Measurements from ENCODE around the gene DMTF1.
A peak's percentile ranks its signal among the peaks of the same experiment; 100 is the strongest.
"Not testable (repeated sequence)": the region's sequence is repeated elsewhere in the genome, so short reads cannot be mapped to it uniquely, and the experiment has no call there.

The DMTF1 gene, protein sequence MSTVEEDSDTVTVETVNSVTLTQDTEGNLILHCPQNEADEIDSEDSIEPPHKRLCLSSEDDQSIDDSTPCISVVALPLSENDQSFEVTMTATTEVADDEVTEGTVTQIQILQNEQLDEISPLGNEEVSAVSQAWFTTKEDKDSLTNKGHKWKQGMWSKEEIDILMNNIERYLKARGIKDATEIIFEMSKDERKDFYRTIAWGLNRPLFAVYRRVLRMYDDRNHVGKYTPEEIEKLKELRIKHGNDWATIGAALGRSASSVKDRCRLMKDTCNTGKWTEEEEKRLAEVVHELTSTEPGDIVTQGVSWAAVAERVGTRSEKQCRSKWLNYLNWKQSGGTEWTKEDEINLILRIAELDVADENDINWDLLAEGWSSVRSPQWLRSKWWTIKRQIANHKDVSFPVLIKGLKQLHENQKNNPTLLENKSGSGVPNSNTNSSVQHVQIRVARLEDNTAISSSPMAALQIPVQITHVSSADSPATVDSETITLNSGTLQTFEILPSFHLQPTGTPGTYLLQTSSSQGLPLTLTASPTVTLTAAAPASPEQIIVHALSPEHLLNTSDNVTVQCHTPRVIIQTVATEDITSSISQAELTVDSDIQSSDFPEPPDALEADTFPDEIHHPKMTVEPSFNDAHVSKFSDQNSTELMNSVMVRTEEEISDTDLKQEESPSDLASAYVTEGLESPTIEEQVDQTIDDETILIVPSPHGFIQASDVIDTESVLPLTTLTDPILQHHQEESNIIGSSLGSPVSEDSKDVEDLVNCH

DNA sequence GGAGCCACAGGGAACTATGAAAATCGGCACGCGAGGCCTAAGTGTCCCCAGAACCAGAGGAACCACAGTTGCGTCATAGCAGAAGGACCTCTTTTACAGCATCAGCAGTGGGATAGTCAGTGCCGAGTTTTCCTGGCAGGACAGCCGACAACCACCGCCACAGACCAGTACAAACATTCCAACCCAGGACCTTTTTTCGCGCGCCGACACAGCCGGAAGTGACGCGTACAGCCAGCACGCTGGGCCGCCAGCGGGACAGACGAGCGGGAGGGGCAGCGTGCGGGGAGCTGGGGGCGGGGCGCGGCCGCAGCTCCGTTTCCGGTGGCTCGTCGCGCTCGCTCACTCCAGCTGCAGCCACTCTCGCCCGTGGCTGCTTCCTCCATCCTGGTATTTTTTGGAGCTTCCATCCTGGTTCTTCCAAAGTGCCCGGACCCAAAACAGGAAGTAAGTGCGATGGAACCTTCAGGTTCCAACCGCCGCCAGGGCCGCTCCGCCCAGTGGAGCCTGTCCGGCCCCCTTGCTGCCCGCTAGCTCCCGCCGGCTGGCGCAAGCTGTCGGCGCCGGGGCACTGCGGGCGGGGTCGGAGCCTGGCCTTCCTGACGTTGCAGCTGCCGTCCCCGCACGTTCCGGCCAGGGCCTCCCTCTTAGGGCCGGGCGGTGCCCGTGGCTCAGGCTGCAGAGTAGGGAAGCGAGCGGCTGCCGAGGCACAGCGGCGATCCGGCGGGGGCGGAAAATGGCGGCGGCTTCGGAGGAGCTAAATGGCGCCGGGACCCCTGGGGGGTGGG is at the start of gene DMTF1:
DMTF1 (plus strand) TSS at position 342 of the 785 bp plus-strand sequence. CDS start 12,489 bp downstream, outside the sequence.
- DNase-seq (ENCODE audit: low spot score) = peak; percentile 97

DNA sequence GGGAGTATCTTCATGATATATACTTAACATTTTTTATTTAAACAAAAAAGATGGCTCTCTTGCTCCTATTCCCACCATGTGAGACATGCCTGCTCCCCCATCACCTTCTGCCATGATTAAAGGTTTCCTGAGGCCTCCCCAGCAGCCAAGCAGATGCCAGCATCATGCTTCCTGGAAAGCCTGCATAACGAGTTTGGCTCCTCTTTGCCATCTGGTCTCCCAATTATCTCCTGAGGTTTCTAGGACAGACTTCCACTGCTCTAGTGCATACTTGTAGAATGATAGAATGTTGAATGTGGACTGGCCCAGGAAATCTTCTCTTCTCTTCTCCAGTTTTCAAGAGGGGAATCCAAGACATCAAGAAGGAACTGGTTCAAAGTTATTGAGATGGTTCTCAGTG is 46.9 kb upstream of the DMTF1 start:
- no peak for DNase-seq (ENCODE audit: low spot score)

DNA sequence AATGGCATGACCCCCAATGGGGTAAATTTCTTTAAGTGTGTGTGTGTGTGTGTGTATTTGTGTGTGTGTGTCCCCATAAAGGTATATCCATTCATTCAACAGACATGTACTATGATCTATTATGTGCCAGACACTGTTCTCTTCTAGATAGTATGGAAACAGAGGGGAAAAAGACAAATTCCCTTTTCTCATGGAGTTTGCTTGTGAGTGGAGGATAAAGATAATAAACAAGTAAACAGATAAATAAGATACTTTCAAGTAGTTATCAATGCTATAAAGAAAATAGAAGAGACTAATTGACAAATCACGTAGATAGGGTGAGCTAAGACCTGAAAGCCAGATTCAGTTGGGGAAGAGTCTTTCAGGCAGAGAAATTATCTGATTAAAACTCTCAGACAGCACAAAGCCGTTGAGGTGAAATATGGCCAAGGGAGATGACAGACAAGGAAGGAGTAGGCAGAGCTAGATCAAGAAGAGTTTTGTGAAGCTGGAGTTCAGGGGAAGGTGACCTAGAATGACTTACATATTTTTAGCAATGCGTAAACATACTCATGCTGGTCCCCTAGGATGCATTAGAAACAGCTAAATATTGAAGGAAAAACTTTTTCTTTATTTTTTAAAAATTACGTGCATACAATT is 45.2 kb upstream of the DMTF1 start:
- peak; percentile 16 for DNase-seq (ENCODE audit: low spot score)

DNA sequence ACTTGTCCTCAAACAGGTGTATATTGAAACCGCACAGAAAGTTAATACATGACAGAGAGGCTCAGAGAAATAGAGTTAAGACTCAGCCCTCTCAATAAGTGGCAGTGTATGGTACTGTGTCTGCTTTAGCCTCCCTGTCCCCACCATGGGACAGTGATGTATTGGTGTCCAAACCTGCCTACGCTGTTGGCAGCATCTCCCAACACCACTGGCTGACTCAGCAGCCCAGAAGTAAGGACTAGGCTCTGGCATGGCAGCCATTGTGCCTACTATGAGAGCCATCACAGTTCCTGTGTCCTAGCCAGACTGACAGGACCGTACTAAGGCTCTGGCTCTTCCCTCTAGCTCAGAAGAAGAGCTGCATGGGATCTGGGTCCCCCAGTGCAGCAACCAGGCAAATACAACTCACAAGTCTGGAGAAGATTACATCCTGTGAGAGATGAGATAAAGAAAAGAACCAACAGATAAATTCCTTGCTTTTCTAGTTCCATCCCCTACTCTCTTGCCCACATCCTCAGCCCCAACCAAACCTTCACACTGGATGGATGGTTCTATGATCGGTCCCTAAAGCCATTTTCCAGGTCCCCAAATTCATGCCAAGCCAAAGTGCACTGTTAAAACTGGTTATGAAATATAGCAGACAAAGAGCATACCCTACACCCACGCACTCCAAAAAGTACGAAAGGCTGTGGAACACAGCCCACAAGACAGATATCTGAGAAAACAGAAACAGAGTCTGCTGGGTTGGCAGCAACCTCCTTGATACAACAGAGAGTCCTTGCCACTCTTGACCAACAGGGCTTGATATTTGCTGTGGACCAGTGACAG is 44.1 kb upstream of the DMTF1 start:
- DNase-seq (ENCODE audit: low spot score) = no peak

DNA sequence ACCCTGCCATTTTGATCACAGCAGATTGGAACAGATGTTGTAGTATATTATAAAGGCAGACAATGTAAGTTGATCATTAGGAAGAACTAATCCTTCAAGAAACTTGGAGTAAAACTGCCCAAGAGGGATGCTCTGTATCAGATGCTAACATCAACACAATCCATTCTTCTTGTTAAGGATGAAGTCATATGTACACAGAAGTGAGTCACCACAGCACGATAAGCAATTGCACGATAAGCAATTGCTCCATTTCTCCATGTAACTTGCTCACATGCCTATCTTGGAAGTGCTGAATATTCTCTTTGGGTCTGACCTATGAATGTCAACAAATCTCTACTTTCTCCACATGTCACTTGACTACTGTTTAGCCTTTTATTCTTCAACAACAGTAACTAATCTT is 41.5 kb upstream of the DMTF1 start:
- no peak for DNase-seq (ENCODE audit: low spot score)

DNA sequence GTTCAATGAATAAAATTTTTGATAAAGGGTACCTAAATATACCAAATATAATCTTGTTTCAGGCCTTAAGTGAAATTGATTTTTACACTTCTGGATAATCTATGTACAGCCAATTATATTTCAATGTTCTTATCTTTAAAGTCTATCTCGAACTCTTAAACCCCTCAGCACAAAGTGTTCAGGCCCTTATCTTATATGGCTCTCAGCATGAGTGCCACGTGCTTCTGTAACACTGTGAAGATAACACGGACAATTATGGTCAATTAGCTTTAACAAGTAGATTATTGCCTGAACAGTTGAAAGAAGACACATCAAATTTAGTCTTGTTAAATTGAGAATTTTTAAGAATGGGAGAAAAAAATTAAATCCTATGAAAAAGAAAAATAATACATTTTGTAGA is 40.4 kb upstream of the DMTF1 start:
- DNase-seq (ENCODE audit: low spot score) = no peak

DNA sequence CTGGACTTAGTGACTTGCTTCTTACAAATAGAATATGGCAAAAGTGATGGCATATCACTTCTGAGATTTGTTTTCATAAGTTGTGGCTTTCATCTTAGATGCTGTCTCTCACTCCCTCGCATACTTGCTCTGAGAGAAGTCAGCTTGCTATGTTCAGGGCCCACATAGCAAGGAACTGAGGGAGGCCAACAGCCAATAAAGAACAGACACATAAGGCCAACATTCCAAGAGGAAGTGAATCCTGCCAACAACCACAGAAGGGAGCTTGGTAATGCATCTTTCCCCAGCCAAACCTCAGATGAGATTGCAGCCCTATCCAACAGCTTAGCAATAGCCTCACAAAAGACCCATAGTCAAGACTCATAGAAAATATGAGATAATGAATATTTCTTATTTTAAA is 39.2 kb upstream of the DMTF1 start:
- no peak for DNase-seq (ENCODE audit: low spot score)

DNA sequence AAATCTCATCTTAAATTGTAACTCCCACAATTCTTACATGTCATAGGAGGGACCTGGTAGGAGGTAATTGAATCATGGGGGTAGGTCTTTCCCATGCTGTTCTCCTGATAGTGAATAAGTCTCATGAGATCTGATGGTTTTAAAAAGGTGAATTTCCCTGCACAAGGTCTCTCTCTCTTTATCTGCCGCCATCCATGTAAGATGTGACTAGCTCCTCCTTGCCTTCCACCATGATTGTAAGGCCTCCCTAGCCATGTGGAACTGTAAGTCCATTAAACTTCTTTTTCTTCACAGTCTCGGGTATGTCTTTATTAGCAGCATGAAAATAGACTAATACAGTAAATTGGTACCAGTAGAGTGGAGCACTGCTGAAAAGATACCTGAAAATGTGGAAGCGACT is 38.3 kb upstream of the DMTF1 start:
- DNase-seq (ENCODE audit: low spot score) = not testable (repeated sequence)

DNA sequence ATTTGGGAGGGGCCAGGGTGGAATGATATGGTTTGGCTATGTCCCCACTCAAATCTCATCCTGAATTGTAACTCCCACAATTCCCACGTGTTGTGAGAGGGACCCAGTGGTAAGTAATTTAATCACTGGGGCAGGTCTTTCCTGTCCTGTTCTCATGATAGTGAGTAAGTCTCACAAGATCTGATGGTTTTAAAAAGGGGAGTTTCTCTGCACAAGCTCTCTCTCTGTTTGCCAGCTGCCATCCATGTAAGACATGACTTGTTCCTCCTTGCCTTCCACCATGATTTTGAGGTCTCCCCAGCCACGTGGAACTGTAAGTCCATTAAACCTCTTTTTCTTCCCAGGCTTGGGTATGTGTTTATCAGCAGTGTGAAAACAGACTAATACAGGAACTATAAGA is 36.5 kb upstream of the DMTF1 start:
- not testable (repeated sequence) for DNase-seq (ENCODE audit: low spot score)

DNA sequence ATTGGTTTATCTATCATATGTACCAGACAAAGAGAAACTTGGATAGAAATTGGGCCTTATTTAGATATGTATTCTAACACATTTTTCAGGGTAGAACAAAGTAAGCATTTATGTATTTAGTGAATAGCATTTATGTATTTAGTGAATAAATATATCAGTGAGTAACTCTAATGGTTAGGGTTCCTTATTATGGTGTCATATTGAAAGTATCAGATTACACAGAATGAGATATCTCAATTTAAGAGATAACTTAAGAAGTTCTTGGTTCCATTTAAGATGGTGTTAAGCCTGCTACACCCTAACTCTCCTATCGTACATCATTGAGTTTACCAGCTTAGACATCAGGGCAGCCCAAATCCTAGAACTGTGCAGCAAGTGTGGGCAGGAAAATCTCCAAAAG is 35.9 kb upstream of the DMTF1 start:
- no peak for DNase-seq (ENCODE audit: low spot score)

DNA sequence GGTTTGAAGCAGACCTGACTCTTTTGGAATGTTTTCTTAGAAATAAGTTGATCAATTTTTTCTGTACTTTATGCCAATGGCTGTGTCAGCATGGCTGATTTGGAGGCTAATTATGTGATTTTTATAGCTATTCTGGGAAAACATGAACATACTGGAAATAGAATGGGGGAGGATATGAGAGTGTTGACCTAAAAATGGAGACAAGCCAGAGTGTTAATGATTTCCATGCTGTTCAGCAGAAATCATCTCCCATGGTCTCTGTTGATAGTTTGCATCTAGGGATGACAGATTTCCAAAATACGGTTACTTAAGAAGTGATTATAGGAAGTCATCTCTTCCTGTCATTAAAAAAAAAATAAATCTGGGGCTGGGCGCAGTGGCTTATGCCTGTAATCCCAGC is 32.7 kb upstream of the DMTF1 start:
- DNase-seq (ENCODE audit: low spot score) = peak; percentile 12

DNA sequence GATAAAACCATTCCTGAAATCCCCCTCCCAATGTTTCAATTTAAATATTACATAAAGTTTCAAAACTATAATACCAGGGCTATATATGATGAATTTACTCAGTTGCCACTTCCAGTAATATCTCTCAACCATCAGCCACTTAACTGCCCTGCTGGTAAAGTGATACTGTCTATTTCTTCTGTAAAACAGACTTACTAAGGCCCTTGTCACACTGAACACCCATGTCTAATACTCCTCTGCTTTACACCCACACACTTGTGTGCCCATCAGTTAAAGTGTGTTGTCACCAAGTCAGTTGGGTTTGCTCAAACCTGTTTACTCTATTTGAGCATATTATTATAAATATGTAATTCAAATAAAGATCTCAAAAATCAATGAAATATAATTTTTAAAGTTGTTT is 29.1 kb upstream of the DMTF1 start:
- DNase-seq (ENCODE audit: low spot score) = no peak

DNA sequence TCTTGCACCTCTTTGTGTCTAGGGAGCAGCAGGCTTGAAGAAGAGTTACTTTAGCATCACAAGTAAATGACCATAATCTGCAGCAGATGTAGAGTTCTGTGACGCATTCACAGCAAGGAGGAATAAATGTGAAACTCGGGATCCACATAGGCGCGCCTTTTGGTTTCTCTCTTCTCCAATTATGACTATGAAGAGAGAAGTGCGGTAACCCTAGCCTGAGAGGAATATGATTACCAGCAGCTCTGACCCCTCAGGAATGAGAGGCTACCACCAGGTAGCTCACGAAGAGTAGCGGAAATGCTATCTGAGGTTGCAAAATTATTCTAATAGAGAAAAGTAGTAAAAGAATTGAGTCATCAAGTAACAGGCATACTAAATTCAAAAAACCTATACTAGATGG is 25.2 kb upstream of the DMTF1 start:
- DNase-seq (ENCODE audit: low spot score) = no peak

DNA sequence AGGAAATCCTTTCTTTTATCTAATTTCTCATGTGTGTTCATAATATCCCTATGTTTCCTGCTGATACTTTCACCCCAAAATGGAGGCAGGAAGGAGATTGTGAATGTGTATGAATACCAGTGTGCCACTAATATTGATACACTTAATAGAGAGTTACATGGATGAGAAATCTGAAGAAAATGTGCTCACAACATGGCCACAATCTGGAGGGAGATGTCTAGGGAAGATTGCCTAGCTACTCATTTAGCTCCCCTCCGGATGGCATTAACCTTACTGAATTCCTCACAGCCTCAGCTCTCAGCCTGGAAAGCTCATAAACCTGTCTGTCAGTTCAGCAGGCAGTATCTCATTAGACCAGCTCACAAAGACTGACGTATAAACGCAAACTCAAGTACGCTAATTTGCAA is 23.4 kb upstream of the DMTF1 start:
- DNase-seq (ENCODE audit: low spot score) = peak; percentile 18

DNA sequence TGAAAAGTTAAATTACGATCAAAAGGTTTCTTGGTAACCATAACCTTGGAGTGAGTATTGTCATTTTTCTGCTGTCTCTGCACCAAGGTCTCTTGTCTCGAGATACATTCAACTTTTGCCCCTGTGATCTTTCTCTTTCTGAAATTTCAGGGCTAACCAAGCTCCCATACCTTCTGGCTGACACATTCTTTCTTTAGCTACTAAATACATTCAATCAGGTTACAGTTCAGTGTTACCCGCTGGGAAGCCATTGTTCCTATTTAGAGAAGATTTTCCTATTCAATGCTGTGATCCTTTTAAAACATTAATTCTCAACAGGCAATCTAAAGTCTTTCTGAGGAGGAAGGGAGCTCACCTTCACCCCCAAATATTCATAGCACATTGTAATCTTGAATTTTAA is 22.9 kb upstream of the DMTF1 start:
- no peak for DNase-seq (ENCODE audit: low spot score)

DNA sequence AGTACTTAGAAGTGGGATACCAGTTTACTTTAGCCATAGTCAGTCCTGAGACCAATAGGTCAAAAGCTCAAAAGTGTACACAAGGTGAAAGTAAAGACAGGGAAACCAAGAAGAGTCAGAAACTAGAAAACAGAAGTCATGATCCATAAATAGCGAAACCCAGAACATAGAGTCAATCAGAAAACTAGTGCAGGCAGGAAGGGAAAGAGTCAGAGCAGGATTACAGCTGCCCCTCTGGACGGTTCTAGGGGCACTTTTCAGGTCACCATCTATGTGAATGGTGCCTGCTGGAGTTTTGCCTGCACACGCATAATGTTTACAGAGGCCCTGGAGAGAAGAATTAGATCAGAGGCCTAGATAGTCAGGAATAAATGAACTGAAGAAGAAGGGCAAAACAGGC is 22.4 kb upstream of the DMTF1 start:
- no peak for DNase-seq (ENCODE audit: low spot score)

DNA sequence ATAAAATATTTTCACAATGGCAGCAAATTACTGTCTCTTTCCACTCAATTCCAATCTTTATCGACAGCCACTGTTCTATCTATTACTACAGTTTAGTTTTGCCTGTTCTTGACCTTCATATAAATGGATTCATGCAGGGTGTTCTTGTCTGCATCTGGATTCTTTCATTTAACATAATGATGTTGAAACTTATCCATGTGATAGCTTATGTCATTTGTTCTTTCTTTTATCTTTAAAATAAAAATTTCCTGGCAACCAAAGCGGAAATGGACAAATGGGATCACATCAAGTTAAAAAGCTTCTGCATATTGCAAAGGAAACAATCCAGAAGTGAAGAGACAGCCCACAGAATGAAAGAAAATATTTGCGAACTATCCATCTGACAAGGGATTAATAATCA is 20.5 kb upstream of the DMTF1 start:
- DNase-seq (ENCODE audit: low spot score) = no peak

DNA sequence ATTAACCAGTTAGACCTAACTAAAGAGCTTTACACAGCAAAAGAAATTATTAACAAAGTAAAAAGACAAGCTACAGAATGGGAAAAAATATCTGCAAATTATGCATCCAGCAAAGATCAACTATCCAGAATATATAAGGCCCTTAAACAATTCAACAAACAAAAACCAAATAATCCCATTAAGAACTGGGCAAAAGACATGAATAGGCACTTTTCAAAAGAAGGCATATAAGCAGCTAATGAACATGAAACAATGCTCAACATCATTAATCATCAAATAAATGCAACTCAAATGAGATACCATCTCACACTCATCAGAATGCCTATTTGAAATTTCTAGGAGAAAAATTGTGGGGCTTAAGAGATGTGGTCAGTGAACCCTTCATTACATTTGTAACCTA is 15.0 kb upstream of the DMTF1 start:
- DNase-seq (ENCODE audit: low spot score) = no peak

DNA sequence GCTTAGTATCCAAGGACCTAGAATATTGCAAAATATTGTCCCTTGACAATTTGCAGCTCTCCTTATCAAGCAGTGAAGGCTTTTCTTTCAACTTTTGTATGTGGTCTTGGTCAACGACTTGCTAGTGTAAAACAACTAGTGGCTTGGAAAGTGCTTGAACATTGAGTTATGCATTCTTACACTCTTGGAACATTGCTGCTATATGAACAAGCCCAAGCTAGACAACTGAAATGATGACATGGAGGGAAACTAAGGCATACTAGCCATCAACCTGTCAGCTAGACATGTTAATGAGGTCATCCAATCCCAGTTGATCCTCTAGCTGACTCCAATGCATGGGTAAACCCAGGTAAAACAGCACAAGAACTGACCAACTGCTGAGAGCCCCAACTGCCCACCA is 12.7 kb upstream of the DMTF1 start:
- DNase-seq (ENCODE audit: low spot score) = no peak

DNA sequence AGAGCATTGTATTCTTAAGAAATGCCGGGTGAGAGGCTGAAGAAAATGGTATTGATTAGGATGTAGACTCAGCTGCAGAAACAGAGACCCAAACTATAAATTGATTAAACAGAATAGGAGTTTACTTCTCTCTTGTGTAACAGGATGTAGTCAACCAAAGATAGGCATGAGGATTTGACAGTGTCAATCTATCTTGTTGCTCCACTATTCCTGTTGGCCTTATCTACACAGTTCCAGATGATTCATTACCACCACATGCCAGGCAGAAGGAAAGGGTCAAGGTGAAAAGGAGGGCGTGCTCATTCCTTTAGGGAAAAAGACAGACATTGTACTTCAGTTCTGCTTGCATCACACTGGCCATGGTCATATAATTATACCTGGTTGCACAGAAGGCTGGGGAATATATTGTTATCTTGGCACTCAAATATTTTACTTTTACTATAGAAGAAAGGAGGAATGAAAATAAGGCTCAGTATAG is 11.9 kb upstream of the DMTF1 start:
- no peak for DNase-seq (ENCODE audit: low spot score)

DNA sequence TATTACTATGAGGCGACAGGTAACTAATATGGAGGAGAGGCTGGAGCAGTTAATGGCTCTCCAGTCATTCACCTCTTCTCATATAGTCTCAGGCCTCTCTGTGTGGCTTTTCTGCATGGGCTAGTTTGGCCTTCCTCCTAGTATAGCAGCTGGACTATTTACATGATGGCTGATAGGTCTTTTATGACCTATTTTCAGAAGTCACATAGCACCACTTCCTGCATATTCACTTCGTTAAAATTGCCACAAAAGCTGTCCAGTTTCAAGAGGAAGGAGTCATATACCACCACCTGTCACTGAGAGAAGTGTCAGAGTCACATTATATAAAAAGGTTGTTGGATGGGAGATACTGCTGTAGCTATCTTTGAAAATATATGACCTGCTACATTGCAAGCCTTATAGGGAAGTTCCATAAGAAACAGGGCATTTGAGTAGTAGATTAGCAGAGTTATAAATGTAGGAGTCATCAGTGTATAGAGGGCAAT is 8.0 kb upstream of the DMTF1 start:
- DNase-seq (ENCODE audit: low spot score) = no peak
